Colon (tissue), 2 donors: ENCODE results near the gene BHLHE23.

Experiments
- FAIRE-seq: peaks from 2 replicates; lab custom pipeline; 2012; peaks lifted over from hg19 to GRCh38; lab: Jason Lieb, UNC
- donor health status: control.
- donor health status: control.

Gene BHLHE23

DNA sequence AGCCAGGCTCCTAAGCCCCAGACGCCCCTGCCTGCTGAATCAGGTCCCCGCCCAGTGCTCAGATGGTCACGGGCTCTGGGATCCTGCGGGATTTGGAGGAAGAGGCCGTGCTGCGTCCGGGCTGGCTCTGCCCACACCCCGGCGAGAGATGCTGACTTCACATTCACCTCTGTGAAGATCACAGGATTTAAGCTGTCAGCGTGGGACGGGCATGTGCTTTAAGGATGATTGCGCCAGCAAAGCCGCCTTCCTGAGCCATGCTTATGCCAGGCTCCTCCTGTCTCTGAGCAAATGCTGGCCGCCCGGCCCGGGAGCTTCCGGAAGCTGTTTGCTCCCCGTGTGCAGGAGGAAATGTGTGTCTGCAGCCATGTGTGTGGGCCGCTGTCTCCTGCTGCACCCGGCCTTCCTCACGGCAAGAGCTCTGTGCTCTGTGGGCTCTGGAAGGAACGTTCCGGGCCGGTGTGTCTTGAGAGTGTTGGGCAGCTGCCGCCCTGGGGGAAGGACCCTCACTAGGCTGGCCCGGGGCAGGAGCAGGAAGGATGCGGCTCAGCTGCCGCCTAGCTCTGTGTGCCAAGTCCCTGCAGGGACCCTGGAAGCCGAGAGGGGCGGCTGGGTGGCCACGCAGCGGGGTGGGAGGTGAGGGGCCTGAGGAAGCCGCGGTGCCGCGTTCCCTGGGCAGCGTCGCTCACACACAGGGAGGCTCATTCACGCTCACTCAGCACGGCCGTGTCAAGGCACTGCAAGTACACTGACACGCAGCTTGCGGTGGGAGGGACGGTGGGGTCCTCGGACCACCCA, 19.0 kb upstream of the BHLHE23 start:
- FAIRE-seq = no peak

DNA sequence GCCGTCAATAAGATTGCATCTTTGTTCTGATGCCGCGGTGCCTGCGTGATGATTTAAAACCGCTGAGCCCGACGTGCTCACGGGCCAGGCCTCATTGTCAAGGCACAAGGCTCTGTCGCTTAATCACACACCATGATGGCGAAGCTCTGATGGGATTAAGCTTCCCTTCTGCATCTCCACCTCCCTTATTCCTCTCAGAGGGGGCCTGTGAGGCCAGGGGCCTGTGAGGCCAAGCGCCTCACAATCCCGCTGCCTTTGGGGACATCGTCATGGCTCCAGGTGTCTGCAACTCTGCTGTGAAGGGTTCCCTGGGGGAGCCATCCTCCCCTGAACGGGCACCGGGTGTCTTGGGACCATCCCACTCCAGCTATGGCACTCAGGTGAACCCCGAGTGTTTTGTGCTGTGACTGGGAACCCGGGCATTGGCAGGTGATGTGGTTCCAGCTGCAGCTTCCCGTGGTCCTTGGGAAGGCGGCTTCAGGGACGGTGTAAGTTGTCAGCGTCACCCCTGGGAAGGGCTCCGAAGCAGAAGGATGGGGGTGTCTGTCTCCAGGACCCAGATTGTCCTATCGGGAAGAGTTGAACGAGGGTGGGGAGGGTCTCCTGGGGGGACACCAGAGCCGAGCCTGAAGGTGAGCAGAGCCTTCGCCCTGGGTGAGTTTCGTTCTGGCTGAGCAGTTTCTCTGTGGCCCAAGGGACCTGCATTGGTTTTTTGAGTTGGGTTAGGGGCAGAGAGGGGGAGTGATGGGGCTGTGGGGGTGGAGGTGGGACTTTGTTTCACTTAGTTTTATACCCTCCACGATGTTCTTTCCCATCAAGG, 18.0 kb upstream of the BHLHE23 start:
- no peak for FAIRE-seq

DNA sequence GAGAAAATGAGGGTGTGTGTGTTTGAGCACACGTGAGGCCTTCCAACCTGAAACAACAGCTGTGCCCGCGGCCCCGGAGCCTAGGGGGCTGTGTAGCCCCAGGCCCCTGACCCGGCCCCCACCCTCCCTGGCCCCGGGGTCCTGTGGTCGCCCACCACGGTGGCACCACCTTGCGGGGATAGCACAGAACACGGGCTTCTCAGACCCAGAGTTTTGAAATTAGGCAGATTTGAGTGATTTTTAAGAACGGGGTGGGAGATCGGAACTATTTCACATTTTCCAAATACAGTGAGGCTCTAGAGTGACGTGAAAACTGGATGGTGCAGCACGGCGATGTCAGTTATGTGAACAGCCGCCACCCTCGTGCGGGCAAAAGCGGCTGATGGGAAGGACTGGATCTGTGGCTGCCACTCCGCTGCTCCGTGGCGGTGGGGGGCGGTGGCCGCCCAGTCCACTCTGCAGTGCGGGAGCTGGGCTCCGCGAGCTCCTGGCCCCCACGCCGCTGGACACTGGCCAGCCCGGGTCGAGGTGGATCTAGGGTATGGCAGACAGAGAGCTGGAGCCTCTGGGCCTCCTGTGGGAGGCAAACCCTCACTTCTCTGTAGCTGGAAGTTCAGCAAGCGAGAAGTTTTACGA, 17.3 kb upstream of the BHLHE23 start:
- FAIRE-seq = no peak

DNA sequence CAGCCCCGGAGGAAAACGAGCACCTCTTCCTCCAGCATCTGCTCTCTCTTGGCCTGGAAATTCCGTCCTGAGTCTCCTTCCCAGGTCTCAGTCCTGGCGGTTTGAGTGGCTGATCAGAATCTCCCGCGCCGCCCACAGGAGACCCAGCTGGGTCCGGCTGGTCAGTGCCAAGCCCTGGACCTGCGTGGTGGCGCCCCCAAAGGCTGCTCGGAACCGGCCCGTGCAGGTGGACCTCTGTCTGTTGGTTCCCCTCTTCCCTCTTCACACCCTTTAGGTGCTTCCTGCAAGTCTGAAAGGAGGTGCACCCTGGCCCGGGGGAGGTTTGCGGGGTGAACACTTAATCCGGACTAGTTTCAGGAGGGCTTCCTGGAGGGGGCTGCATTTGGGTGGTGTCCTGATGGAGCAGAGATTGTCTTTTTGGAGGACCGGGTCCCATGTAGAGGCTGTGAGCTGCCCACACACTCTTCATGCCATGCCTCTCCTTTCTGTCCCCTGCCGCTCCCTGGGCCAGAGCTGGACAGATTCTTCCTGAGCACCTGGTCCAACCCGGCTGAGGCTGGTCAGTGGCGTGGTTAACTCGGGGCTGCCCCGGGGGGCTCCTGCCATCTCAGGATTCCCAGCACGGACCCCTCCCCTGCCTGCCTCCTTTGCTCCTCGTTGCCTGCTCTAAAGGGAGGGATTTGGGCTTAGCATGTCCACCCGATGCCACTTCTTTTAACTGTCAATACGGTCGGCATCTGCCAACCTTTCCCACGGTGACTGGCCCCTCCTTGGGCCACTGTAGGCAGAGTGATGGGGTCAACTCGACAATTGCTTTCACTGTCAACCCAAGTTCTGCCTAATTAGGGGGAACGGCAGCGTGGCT, 16.5 kb upstream of the BHLHE23 start:
- FAIRE-seq = no peak

DNA sequence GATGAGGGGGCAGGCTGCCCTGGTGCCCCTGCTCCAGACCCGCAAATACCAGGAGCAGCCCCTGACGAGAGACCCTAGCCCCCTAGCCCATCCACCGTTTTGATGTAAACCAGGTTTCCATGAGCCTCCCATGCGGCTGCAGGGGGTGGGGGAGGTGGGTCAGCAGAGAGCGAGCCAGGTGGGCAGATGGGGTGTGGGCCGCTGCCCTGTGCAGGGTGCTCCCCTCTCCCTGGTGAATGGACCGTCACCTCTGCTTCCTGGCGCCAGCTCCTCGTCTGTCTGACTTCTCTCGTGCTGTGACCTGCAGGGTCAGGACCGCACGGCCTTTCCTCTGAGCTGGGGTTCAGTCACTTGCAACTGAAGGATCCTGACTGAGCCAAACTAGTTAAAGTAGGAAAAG, 15.7 kb upstream of the BHLHE23 start:
- FAIRE-seq = no peak

DNA sequence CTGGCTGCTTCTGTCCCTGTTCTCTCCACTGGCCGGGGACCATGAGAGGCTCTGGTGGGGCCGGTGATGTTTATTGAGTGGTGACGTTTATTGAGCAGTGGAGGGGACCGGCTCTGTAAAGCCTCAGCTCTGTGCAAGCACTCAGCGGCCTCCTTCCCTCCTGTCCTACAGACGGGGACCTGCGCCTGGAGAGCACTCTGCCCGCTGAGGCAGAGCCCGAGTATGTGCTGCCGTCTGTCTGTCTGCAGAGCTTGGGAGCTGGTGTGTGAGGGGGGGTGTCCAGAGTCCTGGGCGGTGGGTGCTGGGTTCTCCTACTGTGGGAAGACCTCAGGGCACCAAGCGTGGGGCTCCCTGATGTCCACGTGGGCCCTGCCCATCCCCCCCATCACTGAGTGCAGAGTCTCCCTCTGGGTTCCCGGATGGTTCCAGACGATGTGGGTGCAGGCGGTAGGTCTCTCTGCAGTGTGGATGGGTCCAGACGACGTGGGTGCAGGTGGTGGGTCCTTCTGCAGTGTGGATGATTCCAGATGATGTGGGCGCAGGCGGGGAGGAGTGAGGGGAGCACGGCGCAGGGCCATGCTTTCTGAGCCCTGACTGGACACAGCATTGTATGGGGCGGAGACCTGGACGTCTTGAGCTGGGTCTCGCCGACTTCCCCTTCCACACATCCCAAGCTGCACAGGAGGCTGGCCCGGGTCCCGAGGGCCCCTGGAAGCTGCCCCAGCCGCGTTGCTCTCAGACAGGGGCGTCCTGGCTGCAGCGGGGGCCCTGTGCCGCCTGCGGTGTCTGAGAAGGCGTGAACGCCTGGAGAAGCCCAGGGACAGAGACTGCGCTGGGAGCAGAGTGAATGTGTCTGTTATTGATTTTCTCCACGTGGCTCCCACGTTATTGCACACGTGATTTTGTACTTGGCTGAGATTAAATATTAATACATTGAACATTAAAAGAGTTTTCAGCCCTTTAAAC, 14.9 kb upstream of the BHLHE23 start:
- FAIRE-seq = no peak

DNA sequence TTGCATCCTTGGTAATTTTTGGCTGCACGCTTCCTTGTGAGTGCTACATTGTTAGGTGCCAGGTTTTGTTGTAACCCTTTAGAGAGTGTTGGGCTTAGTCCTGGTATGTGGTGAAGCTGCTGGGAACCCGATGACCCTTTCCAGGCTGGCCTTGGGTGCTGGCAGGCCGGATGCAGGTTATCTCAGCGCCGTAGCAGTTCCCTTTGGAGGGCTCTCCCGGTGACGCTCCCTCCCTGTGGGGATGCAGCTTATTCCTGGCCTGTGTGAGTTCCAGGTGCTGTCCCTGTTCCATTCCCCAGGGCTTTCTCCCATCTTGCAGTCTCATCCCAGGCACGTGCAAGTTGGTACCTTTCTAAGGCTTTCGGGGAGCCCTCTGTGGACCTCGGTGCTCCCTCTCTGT, 13.9 kb upstream of the BHLHE23 start:
- FAIRE-seq = no peak

DNA sequence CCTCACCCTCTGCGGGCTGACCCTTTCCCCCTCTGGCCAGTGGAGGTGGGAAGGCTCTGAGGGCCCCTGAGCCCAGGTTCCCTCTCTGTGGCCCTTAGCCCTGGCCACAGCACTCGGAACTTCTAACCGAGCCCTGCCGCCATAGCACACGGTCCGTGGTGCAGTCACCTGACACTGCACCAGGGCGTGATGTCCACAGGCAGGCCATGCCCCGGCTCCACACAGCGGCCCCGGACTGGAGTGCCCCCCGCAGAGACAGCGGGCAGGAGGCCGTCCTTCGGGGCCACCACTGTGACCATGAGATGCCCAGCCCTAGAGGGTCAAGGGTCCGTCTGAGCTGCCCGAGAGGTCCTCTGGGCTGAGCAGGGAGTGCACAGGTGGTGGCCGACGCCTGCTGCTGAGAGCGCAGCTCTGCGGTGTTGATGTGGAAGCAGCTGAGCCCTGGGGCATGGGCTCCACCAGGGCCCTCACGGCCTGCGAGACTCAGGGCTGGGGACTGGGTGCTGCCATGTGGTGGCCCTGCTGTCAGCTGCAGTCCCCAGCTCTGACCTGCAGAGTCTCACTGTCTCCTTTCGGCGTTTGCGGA, 11.2 kb upstream of the BHLHE23 start:
- no peak for FAIRE-seq

DNA sequence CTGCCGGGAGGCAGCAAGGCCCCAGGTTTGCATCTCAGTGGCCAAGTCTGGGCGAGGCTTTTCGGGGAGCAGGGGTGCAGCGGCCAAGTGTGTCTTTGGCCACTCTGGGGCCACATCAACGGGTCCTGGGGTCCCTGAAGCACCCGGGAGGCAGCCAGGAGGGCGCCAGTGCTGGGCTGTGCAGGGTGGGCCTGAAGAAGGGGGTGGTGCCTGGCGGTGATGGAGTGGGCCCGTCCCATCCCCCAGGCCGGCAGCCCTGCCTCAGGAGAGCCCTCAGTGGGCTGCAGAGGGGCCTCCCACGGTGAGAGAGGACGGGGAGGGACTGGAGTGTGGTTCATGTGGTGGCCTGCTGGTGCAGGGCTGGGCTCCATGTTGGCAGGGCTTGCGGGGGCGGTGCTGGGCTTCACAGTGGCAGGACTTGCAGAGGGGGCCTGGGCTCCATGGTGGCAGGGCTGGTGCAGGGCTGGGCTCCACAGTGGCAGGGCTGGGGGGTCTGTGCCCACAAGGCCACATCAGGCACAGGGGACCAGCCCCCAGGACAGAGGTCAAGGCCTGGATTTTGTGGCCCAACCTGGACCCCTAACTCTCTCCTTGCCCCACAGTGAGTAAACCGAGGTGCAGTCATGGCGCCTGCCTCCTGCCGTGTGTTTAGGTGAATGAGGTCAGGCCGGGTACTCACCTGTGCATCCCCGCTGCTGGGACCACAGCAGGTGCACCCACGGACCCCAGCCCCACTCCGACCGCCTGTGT, 10.5 kb upstream of the BHLHE23 start:
- no peak for FAIRE-seq

DNA sequence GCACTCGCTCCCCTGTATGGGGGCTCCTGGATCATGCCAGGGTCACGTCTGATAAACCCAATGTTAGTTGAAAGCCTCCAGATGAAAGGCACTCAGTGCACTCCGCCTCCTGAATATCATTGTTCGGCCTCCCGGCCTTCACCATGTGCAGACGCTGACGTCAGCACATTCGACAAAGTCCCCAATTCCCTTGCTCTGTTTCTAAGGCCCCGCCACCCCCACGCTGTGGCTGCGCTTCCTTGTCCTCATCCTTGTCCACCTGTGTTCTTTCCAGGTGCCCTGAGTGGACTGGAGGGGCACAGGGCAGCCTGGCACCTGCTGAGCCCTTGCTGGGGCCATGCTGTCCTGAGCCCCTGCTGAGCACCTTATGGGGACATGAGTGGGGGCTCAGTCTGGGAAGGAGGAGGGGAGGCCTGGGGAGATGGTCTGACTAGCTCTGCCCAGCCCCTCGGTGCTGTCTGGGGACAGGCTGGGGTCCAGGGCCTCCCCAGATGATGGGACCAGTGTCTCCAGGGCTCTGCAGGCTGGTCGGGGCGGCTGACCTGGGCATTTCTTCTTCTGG, 9.8 kb upstream of the BHLHE23 start:
- FAIRE-seq = no peak

DNA sequence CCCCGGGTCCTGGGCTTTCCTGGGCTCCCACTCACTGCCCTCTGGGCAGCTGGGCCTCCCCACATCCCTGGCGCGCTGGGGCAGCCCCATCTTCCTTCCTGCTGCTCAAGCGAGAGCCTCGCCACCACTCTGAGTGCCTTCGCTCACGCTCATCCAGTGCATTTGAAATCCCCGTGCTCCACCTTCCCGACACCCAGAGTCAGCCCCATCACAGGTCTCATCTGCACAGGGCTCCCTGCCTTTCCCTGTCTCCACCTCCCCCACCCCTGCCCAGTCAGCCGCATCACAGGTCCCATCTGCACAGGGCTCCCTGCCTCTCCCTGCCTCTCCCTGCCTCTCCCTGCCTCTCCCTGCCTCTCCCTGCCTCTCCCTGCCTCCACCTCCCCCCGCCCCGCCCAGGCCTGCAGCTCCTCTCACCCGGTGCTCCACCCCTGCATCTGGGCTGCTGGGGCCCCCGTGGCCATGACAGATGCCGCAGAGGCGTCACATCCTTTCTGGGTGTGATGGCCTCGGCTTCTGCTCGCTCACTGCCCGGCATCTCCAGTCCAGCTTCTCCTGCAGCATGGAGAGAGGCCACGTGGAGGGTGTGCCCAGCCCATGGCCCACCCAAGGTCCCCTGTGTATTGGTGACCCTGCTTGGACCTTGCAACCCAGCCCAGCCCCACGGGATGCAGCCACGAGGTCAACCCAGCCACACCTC, 9.0 kb upstream of the BHLHE23 start:
- no peak for FAIRE-seq

DNA sequence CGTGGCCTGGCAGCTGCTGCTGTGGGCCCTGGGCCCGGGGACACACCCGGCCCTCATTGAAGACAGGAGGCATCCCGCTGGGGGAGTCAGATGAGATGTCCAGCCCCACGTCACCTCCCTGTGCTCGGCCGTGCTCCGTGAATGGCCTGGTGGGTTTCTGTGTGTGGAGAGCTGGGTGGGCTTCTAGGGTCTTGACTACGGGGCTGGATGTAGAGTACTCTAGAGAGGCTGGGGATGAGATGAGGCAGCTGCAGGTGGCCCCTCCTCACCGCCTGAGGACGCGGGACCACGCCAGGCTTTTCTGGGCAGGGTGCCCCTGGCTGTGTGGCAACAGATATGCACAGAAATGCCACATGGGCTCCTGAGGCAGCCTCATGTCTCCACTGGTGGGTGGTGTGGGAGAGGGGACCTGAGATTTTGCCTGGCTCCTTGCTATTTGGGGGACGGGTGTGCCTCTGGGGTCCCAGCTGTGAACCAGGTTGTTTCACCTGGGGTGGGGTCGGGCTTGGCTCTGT, 8.4 kb upstream of the BHLHE23 start:
- no peak for FAIRE-seq

DNA sequence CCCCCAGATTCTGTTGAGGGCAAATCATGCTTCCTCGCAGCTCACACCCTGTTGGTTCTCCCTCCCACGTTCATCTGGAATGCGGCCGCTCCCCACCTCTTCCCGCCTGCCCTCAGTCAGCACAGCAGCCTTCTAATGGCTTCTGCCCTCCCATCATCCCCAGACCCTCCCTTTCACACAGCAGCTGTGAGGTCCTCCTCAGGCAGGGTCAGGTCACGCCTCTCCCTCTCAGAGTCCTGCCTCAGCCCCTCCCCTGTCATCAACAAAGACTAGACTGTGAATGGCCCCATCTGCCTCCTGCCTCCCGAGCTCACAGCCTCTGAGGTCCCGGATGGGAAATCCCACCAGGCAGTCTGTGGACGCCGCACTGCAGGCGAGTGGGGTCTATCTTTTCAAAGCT, 7.9 kb upstream of the BHLHE23 start:
- FAIRE-seq = no peak

DNA sequence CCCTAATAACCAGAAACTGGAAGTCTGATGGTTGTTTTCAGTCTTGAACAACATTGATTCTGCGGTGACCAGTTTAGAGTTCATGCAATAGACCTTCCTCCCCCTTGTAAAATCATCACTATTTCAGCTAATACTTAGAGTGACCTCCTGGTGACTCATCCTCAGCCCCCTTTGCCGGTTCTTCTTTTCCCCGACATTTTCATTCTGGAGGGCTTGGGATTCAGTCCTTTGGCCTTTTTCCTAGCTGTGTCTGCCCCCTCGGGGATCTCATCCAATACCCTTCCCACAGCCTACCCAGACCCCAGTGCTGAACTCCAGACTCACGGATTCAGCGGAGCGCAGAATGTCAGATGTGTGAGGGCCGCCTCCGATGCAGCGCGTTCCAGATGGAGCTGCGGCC, 7.5 kb upstream of the BHLHE23 start:
- FAIRE-seq = no peak

DNA sequence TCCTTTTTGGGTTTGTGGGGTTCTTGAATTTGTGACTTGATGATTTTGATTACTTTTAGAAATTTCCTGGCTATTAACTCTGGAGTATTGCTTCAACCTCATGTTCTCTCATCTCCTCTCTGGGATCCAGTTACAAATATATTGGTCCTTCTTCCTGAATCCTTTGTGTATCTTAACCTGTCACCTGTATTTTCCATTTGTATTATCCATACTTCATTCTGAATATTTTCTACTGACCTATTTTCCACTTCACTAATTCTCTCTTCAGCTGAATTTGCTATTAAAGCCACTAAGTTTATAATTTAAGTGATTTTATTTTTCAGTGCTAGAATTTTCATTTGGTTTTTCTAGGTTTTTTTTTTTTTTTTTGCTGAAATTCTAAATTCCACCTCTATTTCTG, 6.4 kb upstream of the BHLHE23 start:
- no peak for FAIRE-seq

DNA sequence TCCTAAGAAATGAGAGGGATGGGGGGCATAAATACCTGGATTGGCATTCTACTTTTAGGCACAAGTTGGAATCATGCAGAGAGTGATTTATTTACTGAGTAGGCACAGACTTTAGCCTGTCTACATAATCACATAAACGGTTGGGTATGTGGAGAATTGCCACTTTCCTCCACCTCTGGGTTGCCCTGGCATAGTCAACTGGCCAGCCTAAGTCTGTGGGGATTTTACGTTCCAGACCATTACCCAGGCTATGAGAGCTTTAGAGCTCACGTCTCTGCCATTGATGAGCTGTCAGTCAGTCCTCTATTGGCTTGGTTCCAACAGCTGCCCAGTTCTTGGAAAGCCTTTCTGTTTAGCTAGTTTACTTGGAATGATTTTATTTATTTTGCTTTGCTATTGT, 5.0 kb upstream of the BHLHE23 start:
- no peak for FAIRE-seq

DNA sequence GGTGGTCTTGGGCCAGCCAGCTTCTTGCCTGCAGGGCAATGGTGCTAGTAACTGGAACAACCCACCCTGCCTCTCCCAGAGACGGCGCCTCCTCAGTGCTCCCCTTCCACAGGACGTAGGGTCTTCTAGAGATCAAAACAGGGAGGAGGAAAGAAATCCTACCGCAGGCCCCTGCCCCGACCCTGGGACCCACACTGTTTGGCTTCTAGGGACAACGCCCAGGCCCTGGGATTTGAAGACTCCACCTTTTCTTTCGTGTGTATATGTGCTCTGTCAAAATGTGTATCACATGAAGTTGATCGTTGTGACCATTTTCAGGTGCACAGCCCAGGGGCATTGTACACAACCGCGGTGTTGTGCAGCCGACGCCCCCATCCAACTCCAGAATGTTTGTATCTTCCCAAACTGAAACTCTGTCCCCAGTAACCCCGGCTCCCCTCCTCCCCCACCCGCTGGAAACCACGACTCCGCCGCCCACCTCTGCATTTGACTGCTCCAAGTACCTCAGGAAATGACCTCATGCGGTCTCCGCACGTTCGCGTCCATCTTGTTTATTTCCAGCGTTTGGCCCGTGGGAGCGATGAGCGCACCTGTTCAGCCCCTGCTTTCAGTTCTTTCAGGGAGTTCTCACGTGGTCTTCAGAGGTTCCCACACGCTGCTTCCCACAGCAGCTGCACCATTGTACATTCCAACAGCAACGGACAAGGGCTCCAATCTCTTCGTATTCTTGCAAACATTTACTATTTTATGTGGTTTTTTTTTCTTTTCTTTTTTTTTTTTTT, 3.4 kb upstream of the BHLHE23 start:
- FAIRE-seq = no peak
